ENCODE data around the gene REEP1. TPM values are rescaled to one million over a fixed set of nuclear protein-coding genes. Genes with fewer than 3 reads are reported as not detected.

The REEP1 gene
- total and polyA plus RNA-seq, 9 of the 15 experiments (the other 6 are each of a cell fraction or from before 2014, with no cell fraction given): 0.11 to 0.67 (median 0.13) TPM

GRCh38 chr2:86285981-86286380 is 51.4 kb downstream of the REEP1 start (continued):
- no peak for TF ChIP-seq RBBP5 (IDR thresholded peaks at IDR 0.05; ENCODE audit: borderline replicate concordance, insufficient read depth, low read length, poor library complexity, severe bottlenecking)
- TF ChIP-seq SAFB (IDR thresholded peaks at IDR 0.05; ENCODE audit: borderline replicate concordance, low read depth, low read length): no peak
- no peak for TF ChIP-seq ZNF316 (IDR thresholded peaks at IDR 0.05)
- TF ChIP-seq NUFIP1 (IDR thresholded peaks at IDR 0.05; ENCODE audit: partially characterized antibody): no peak
- TF ChIP-seq HDAC2 (IDR thresholded peaks at IDR 0.05): no peak
- TF ChIP-seq LEF1 (IDR thresholded peaks at IDR 0.05): no peak

GRCh38 chr2:86285571-86285970 is 51.9 kb downstream of the REEP1 start:
- TF ChIP-seq NCOA2 (IDR thresholded peaks at IDR 0.05; ENCODE audit: partially characterized antibody in 2 of 2): no peak
- TF ChIP-seq KDM4B (IDR thresholded peaks at IDR 0.05; ENCODE audit: borderline replicate concordance in 2 of 2, low read depth in 1 of 2): no peak
- no peak for TF ChIP-seq ZC3H8 (IDR thresholded peaks at IDR 0.05)
- no peak for TF ChIP-seq RBM22 (IDR thresholded peaks at IDR 0.05; ENCODE audit: low read depth, low read length, poor library complexity, severe bottlenecking)
- no peak for TF ChIP-seq TRIM25 (IDR thresholded peaks at IDR 0.05; ENCODE audit: borderline replicate concordance)
- TF ChIP-seq HDGF (IDR thresholded peaks at IDR 0.05): no peak
- no peak for FAIRE-seq

More at GRCh38 chr2:86285571-86285970, 51.9 kb downstream of the REEP1 start:
- Histone ChIP-seq H3K27me3 (ENCODE audit: control insufficient read depth in 2 of 2, insufficient read depth in 2 of 2, low read length in 2 of 2) (peaks cover 15 to 50% of the 10 kb centered on the region in 2 experiments; a peak in 4 of 5 replicates), H2AFZ (ENCODE audit: low read depth, low read length) (no peak overlapping the region), H3K79me2 (ENCODE audit: control insufficient read depth, insufficient read depth, low read length) (no peaks in the 10 kb centered on the region), H3K9ac (ENCODE audit: insufficient read depth in 1 of 2, low read depth in 2 of 2, low read length in 2 of 2) (no peak overlapping the region), H3K9me1 (ENCODE audit: control insufficient read depth, insufficient read depth, low read length) (no peaks in the 10 kb centered on the region), H3K4me3 (no peak overlapping the region), H3K4me2 (ENCODE audit: insufficient read depth, low read length) (no peak overlapping the region), H3K36me3 (ENCODE audit: control insufficient read depth, insufficient read depth, low read length) (no peaks in the 10 kb centered on the region), H3K27ac (ENCODE audit: extremely low read depth, low read depth, low read length) (no peak overlapping the region), H3K4me1 (replicated peaks in 1 of 2; ENCODE audit: control insufficient read depth in 2 of 2, insufficient read depth in 2 of 2, low read length in 2 of 2) (no peaks in the 10 kb centered on the region), H3K9me3 (replicated peaks; ENCODE audit: control insufficient read depth, insufficient read depth, low read depth, low read length) (no peaks in the 10 kb centered on the region), H4K20me1 (replicated peaks; ENCODE audit: control insufficient read depth, insufficient read depth, low read length) (no peaks in the 10 kb centered on the region)
- BruUV-seq (replicated peaks): no TSS peak
- in situ Hi-C loops (cut with MboI): no loop called here
- intact Hi-C loops (cut with micrococcal nuclease): loop anchor here (5.0 kb wide), 1 partner anchor 62 kb away; no protein-coding TSS in a partner anchor
- DNase-seq (ENCODE audit: extremely low read depth in 1 of 4, low spot score in 3 of 4) (no peak), ATAC-seq (no peak)
- 0% methylated on average over 3 of the region's 3 CpGs for WGBS (ENCODE audit: insufficient coverage, low coverage, missing lambda C conversion rate)
- CTCF ChIA-PET (ENCODE audit: low intra/inter-chr PET ratio): no interaction called here
- POLR2A ChIA-PET: no interaction called here
